ENCODE data around the gene KSR1.

GRCh38 chr17:27545562-27546229, 89.4 kb downstream of the KSR1 start:
- no peak for TF ChIP-seq EZH2 (IDR thresholded peaks at IDR 0.05; ENCODE audit: insufficient read depth, poor library complexity, severe bottlenecking)
- no peak for TF ChIP-seq EZH2phosphoT487 (IDR thresholded peaks at IDR 0.05; ENCODE audit: insufficient read depth, low read depth)

Measured in GM23248 (cell line).